ENCODE data around the gene DDX23.
A peak's percentile ranks its signal among the peaks of the same experiment; 100 is the strongest.

The DDX23 gene

GRCh38 chr12:48851883-48852733, at the start of gene DDX23:
TSS of gene DDX23 (minus strand) at chr12:48852163. CDS start at chr12:48845782, 6,381 bp downstream.
- H3K4me3 ChIP-seq (ENCODE audit: low read depth, low read length): peak within 1 kb of the TSS; percentile 97
- ChIA-PET POLR2A (interaction anchor here (1.0 to 2.9 kb wide), 3 partner anchors 13 to 73 kb away, joined by 4 to 16 read pairs (median 5); partner anchors contain the start of genes FKBP11 and RND1), CTCF (interaction anchor here (0.7 to 27.6 kb wide), 40 partner anchors 10 to 163 kb away, joined by 3 to 852 read pairs (median 10); partner anchors contain the start of genes CACNB3, FKBP11, RND1 and WNT1)
- DNase-seq (ENCODE audit: low read depth, low spot score): peak; percentile 83
- TF ChIP-seq CTCF (IDR thresholded peaks at IDR 0.05; ENCODE audit: insufficient read depth, low read length, missing control alignments): no peak

GRCh38 chr12:48901278-48901677, 49.3 kb upstream of the DDX23 start:
- no peak for DNase-seq (ENCODE audit: low read depth, low spot score)
- no peak for TF ChIP-seq CTCF (IDR thresholded peaks at IDR 0.05; ENCODE audit: insufficient read depth, low read length, missing control alignments)
- no peak overlapping the region for H3K4me3 ChIP-seq (ENCODE audit: low read depth, low read length)
- CTCF ChIA-PET: interaction anchor here (0.6 to 7.8 kb wide), 9 partner anchors 9 to 210 kb away, joined by 3 to 144 read pairs (median 7); partner anchors contain the start of gene DDX23
- POLR2A ChIA-PET: no interaction called here

- DNase-seq (ENCODE audit: low read depth, low spot score): no peak
- ChIA-PET POLR2A (no interaction called here), CTCF (interaction anchor here (0.8 to 7.8 kb wide), 10 partner anchors 9 to 97 kb away, joined by 3 to 144 read pairs (median 4); partner anchors contain the start of gene DDX23)
- no peak for TF ChIP-seq CTCF (IDR thresholded peaks at IDR 0.05; ENCODE audit: insufficient read depth, low read length, missing control alignments)
- H3K4me3 ChIP-seq (ENCODE audit: low read depth, low read length): no peak overlapping the region
Measured at GRCh38 chr12:48899651-48900050, 47.7 kb upstream of the DDX23 start.

GRCh38 chr12:48894271-48894670, 42.3 kb upstream of the DDX23 start:
- no peak for DNase-seq (ENCODE audit: low read depth, low spot score)
- POLR2A ChIA-PET: no interaction called here
- H3K4me3 ChIP-seq (ENCODE audit: low read depth, low read length): no peak overlapping the region
- CTCF ChIA-PET: interaction anchor here (0.7 to 3.1 kb wide), 9 partner anchors 10 to 102 kb away, joined by 3 to 28 read pairs (median 5); partner anchors contain the start of gene DDX23
- TF ChIP-seq CTCF (IDR thresholded peaks at IDR 0.05; ENCODE audit: insufficient read depth, low read length, missing control alignments): no peak

GRCh38 chr12:48890657-48891418, 38.9 kb upstream of the DDX23 start:
- peak; percentile 99 for TF ChIP-seq CTCF (IDR thresholded peaks at IDR 0.05; ENCODE audit: insufficient read depth, low read length, missing control alignments)
- CTCF ChIA-PET: interaction anchor here (0.7 to 16.2 kb wide), 38 partner anchors 10 to 177 kb away, joined by 3 to 852 read pairs (median 6); partner anchors contain the start of genes ARF3, DDX23, FKBP11 and RND1
- H3K4me3 ChIP-seq (ENCODE audit: low read depth, low read length): peak overlapping the region; percentile 49
- DNase-seq (ENCODE audit: low read depth, low spot score): no peak
- POLR2A ChIA-PET: interaction anchor here (0.7 kb wide), 1 partner anchor 25 kb away, joined by 3 read pairs; the partner anchor contains the start of gene RND1
